Keratinocyte (primary cell): Measurements from ENCODE around the gene VEZF1. TPM values are rescaled to one million over a fixed set of nuclear protein-coding genes. Genes with fewer than 3 reads are reported as not detected.

ENCODE experiments used
- DNase-seq: peaks from one replicate; pipeline ENCODE4 v3.0.0-alpha.2; 2011; ENCODE audit warnings: low read depth, missing footprints, low spot score
- FAIRE-seq: peaks from 2 replicates; lab custom pipeline; 2011; peaks lifted over from hg19 to GRCh38; lab: Jason Lieb, UNC
- H2AFZ ChIP-seq: 2 replicates; pipeline ENCODE4 v1.6.0; 2012; ENCODE audit warnings: low read length, control low read depth, inconsistent platforms; ENCODE audit not compliant: control insufficient read depth
- H3K27ac ChIP-seq: 2 replicates; pipeline ENCODE4 v1.5.1; 2011; ENCODE audit warnings: low read length; ENCODE audit not compliant: control insufficient read depth, insufficient read depth
- H3K27me3 ChIP-seq: 3 replicates; pipeline ENCODE4 v1.6.0; 2011; ENCODE audit warnings: low read length; ENCODE audit not compliant: control insufficient read depth, insufficient read depth; ENCODE audit errors: extremely low read depth
- H3K36me3 ChIP-seq, 2 experiments: 2 replicates in 1 of 2; 3 replicates in 1 of 2; pipeline ENCODE4 v1.5.1; 2011; ENCODE audit warnings: low read length in 2 of 2, mild to moderate bottlenecking in 1 of 2; ENCODE audit not compliant: control insufficient read depth in 2 of 2, insufficient read depth in 2 of 2; ENCODE audit errors: extremely low read depth in 1 of 2
- H3K4me1 ChIP-seq: 3 replicates; pipeline ENCODE4 v1.5.1; 2011; ENCODE audit warnings: low read length; ENCODE audit not compliant: control insufficient read depth, insufficient read depth; ENCODE audit errors: extremely low read depth
- H3K4me2 ChIP-seq: 3 replicates; pipeline ENCODE4 v1.6.0; 2011; ENCODE audit warnings: low read depth, low read length; ENCODE audit not compliant: control insufficient read depth, insufficient read depth; ENCODE audit errors: extremely low read depth
- H3K4me3 ChIP-seq, 3 experiments: fragments of 200-600 bp in 1 of 3; sonication (generic) in 1 of 3; 2 replicates in 2 of 3; 3 replicates in 1 of 3; pipeline ENCODE4 v1.5.1; 2011 to 2016; ENCODE audit warnings: low read length in 3 of 3, mild to moderate bottlenecking in 3 of 3, control low read depth in 2 of 3, inconsistent platforms in 1 of 3, low read depth in 1 of 3, mixed read lengths in 1 of 3, mixed run types in 1 of 3, moderate library complexity in 1 of 3; ENCODE audit not compliant: control insufficient read depth in 2 of 3, insufficient read depth in 2 of 3; ENCODE audit errors: extremely low read depth in 1 of 3
- H3K79me2 ChIP-seq: 2 replicates; pipeline ENCODE4 v1.6.0; 2012; ENCODE audit warnings: low read length; ENCODE audit not compliant: control insufficient read depth, insufficient read depth
- H3K9ac ChIP-seq: 3 replicates; pipeline ENCODE4 v1.6.0; 2011; ENCODE audit warnings: low read length; ENCODE audit not compliant: control insufficient read depth, insufficient read depth; ENCODE audit errors: extremely low read depth
- H3K9me1 ChIP-seq: 3 replicates; pipeline ENCODE4 v1.6.0; 2011; ENCODE audit warnings: low read length; ENCODE audit not compliant: control insufficient read depth, insufficient read depth; ENCODE audit errors: extremely low read depth
- H3K9me3 ChIP-seq: 2 replicates; pipeline ENCODE4 v1.5.1; 2012; ENCODE audit warnings: low read depth, low read length; ENCODE audit not compliant: control insufficient read depth
- H4K20me1 ChIP-seq: 3 replicates; pipeline ENCODE4 v1.6.0; 2011; ENCODE audit warnings: low read length; ENCODE audit not compliant: control insufficient read depth, insufficient read depth; ENCODE audit errors: extremely low read depth
- EZH2 ChIP-seq: IDR thresholded peaks from one replicate; pipeline ENCODE4 v1.6.1; 2012; ENCODE audit warnings: inconsistent platforms, mild to moderate bottlenecking, low read length, moderate library complexity
- dilution Hi-C: fragments of 300-500 bp; cut with MboI; formaldehyde crosslinking; loops from one replicate; pipeline ENCODE4 v1.7.0; 2020; ENCODE audit warnings: low sequenced_read_pairs; ENCODE audit not compliant: extremely low pct_ligation_motif_present
- polyA plus RNA-seq, 5 experiments: library from polyadenylated mRNA; depleted of rRNA in 3 of 5; stranded (reverse) in 3 of 5; stranded (forward) in 1 of 5; unstranded in 1 of 5; fragments of >200 nt; gene quantifications; 1 replicate in 1 of 5; 2 replicates in 3 of 5; 3 replicates in 1 of 5; pipeline versions ENCODE4 v1.2.1 to v1.2.3, GENCODE V29; 2011 to 2012; ENCODE audit warnings: missing spikeins in 2 of 5, low read depth in 1 of 5, low replicate concordance in 1 of 5
- TF ChIP-seq, protein P1 (sequence below), 3 experiments: IDR thresholded peaks in 1 of 3; conservative IDR thresholded peaks in 1 of 3; optimal IDR thresholded peaks in 1 of 3; 2 replicates in 2 of 3; 3 replicates in 1 of 3; pipeline versions ENCODE3 to v1.5.1; 2011; ENCODE audit warnings: low read length in 3 of 3, mild to moderate bottlenecking in 3 of 3, moderate library complexity in 2 of 3, control low read depth in 1 of 3, inconsistent platforms in 1 of 3; ENCODE audit not compliant: insufficient read depth in 2 of 3; ENCODE audit errors: extremely low read depth in 1 of 3

The VEZF1 gene
- polyA plus RNA-seq, 1 donor (not counting 4 experiments of a cell fraction or from before 2014, with no cell fraction given) = 22.8 TPM

DNA sequence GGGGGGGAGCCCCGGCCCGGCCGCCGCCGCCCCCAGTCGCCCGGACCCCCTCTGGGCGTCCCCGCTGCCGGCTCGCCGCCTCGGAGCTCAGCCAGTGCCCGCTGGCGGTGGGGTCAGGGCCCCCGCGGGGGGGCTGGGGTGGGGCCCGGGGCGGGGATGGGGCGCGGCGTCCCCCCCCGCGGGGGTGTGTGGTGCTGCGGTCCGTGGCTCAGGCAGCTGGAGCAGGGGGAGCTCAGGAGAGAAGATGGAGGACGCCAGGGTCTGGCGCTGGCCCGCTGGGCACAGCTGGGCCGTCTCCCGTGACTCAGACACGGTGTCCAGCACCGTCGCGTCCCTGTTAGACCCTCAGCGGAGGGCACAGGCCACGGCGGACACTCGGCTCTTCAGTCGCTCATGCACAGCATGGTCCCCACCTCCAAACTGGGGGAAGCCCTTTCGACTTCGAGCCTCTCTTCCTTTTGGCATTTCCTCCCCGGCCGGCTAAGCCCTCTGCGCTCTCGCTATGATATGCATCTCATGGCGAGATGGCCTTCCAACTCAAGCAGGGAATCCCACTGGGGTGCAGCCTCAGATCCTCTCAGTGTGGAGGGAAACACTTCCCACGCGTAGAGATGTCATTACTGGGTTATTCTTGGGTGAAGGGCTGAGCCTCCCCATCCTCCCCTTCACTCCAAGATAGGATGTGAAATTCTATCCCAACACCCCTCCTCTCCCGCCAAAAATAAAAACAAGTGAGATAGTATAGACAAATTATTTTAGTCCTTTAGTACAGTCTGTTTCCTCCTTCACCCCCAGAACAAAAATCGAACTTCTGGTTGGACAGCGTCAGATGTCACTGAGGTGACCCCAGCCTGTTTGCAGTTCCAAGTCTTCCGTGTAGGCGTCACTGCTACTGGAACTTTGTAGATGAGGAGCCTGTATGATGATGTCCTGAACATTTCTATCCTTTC is 522 bp upstream of the VEZF1 start:
- H3K79me2 ChIP-seq = peaks cover 36% of the 10 kb centered on the region
- H3K4me3 ChIP-seq = peak overlapping the region; percentile 32 to 69 (median 57)
- no peaks in the 10 kb centered on the region for H3K27me3 ChIP-seq
- peak overlapping the region; percentile 81 for H3K4me2 ChIP-seq
- peak overlapping the region; percentile 75 for H2AFZ ChIP-seq
- FAIRE-seq (no peak), DNase-seq (no peak)
- H4K20me1 ChIP-seq = peaks cover 2% of the 10 kb centered on the region
- no peaks in the 10 kb centered on the region for H3K9me3 ChIP-seq
- TF ChIP-seq EZH2 = no peak
- TF ChIP-seq, protein P1, sequence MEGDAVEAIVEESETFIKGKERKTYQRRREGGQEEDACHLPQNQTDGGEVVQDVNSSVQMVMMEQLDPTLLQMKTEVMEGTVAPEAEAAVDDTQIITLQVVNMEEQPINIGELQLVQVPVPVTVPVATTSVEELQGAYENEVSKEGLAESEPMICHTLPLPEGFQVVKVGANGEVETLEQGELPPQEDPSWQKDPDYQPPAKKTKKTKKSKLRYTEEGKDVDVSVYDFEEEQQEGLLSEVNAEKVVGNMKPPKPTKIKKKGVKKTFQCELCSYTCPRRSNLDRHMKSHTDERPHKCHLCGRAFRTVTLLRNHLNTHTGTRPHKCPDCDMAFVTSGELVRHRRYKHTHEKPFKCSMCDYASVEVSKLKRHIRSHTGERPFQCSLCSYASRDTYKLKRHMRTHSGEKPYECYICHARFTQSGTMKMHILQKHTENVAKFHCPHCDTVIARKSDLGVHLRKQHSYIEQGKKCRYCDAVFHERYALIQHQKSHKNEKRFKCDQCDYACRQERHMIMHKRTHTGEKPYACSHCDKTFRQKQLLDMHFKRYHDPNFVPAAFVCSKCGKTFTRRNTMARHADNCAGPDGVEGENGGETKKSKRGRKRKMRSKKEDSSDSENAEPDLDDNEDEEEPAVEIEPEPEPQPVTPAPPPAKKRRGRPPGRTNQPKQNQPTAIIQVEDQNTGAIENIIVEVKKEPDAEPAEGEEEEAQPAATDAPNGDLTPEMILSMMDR (optimal IDR thresholded peaks at IDR 0.05 in 1 of 3, IDR thresholded peaks at IDR 0.05 in 1 of 3, conservative IDR thresholded peaks at IDR 0.05 in 1 of 3; ENCODE audit: extremely low read depth in 1 of 3, insufficient read depth in 2 of 3, low read length in 3 of 3) = no peak
- H3K9me1 ChIP-seq = peaks cover 2% of the 10 kb centered on the region
- dilution Hi-C loops = no loop called here
- H3K27ac ChIP-seq = peak overlapping the region; percentile 58
- peak overlapping the region; percentile 81 for H3K9ac ChIP-seq
- H3K36me3 ChIP-seq = peaks cover 0 to 8% of the 10 kb centered on the region in 2 experiments
- H3K4me1 ChIP-seq = peaks cover 27% of the 10 kb centered on the region

DNA sequence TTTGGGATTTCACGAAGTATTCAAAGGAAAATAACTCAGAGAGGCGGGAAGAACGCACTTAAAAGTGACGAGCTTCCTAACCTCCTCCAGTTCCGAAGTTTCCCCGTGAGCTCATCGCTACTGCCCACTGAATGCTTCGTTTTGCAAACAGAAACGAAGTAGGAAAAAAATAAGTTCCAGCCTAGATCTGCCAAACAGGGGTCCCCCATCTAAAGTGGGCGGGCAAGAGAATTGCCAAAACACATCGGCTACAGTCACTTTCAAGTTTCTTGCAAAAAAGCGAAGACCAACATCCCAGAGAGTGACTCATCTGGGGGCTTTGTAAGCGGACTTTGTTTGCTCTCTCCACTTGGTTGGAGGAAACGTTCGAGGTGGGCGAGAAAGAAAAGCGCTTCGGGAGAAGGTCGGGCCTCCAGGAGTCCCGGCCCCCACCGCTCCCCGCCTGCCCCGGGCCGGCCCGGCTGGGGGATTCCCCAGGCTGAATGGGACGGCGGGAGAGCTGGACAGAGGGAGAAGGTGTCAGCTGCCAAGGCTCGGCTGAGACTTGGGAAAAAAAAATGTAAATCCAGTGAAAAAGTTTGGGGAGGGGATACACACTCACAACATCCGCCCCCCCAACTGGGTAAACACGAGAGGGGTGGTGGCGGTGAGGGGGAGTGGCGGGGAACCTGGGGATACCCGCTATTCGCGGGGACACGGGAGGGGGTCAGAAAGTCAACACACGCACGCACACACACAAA is 1.0 kb downstream of the VEZF1 start:
- H2AFZ ChIP-seq = peak overlapping the region; percentile 41
- FAIRE-seq = no peak

More for the DNA sequence above, 1.0 kb downstream of the VEZF1 start:
- DNase-seq = no peak
- TF ChIP-seq, protein P1 (optimal IDR thresholded peaks at IDR 0.05 in 1 of 3, IDR thresholded peaks at IDR 0.05 in 1 of 3, conservative IDR thresholded peaks at IDR 0.05 in 1 of 3; ENCODE audit: extremely low read depth in 1 of 3, insufficient read depth in 2 of 3, low read length in 3 of 3) = no peak
- no peak for TF ChIP-seq EZH2
- no peaks in the 10 kb centered on the region for H3K9me3 ChIP-seq
- peaks cover 2% of the 10 kb centered on the region for H4K20me1 ChIP-seq
- peaks cover 27% of the 10 kb centered on the region for H3K4me1 ChIP-seq
- peaks cover 4 to 12% of the 10 kb centered on the region in 2 experiments for H3K36me3 ChIP-seq
- H3K27ac ChIP-seq = peak overlapping the region; percentile 78
- H3K79me2 ChIP-seq = peaks cover 51% of the 10 kb centered on the region
- H3K27me3 ChIP-seq = no peaks in the 10 kb centered on the region
- peak overlapping the region; percentile 70 to 86 (median 82) for H3K4me3 ChIP-seq
- H3K9ac ChIP-seq = peak overlapping the region; percentile 81
- peaks cover 2% of the 10 kb centered on the region for H3K9me1 ChIP-seq
- peak overlapping the region; percentile 87 for H3K4me2 ChIP-seq
- dilution Hi-C loops = no loop called here
